ENCODE results near the gene ZNF787. TPM values are rescaled to one million over a fixed set of nuclear protein-coding genes. Genes with fewer than 3 reads are reported as not detected.
"Not testable (repeated sequence)": the region's sequence is repeated elsewhere in the genome, so short reads cannot be mapped to it uniquely, and the experiment has no call there.

The ZNF787 gene
- total RNA-seq, 2 experiments from 2014 or later = 30.0 to 31.1 TPM

- H3K4me3 Mint-ChIP-seq = no peak overlapping the region
- H3K27me3 Mint-ChIP-seq = no peaks in the 10 kb centered on the region
- no peak overlapping the region for H3K27ac Mint-ChIP-seq
- H3K36me3 Mint-ChIP-seq (ENCODE audit: low read depth) = peaks cover 7% of the 10 kb centered on the region
- H3K9me3 Mint-ChIP-seq = no peaks in the 10 kb centered on the region
- peaks cover 35% of the 10 kb centered on the region for H3K4me1 Mint-ChIP-seq
- CTCF ChIA-PET = no interaction called here
- POLR2A ChIA-PET = no interaction called here
- no peak for DNase-seq
Observed at GRCh38 chr19:56114051-56114777, 6.9 kb downstream of the ZNF787 start.

GRCh38 chr19:56113074-56113632, 7.9 kb downstream of the ZNF787 start:
- Mint-ChIP-seq H3K4me3 (no peak overlapping the region), H3K36me3 (ENCODE audit: low read depth) (peaks cover 3% of the 10 kb centered on the region), H3K4me1 (peaks cover 32% of the 10 kb centered on the region), H3K27ac (peak overlapping the region; percentile 21), H3K27me3 (no peaks in the 10 kb centered on the region), H3K9me3 (no peaks in the 10 kb centered on the region)
- no peak for DNase-seq
- POLR2A ChIA-PET = no interaction called here
- CTCF ChIA-PET = no interaction called here

DNA sequence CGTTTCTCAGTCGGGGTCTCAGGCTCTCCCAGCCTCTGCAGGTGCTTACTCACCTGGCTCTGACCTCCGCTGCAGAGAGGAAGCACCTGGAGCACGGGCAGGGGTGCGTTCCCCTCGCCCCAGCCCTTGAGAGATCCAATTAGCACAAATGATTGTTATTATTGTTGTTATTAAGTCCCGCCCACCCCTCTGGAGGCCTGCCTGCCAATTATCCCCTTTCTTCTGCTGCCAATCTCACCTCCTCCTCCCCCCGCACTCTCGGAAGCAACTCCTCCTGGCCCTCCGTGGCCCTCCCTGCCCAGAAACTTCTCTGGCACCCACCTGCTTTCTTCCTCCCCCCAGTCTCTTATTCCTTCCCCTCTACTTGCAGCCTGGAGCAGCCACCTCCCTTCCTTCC, 8.8 kb downstream of the ZNF787 start:
- H3K4me1 Mint-ChIP-seq = peaks cover 29% of the 10 kb centered on the region

DNA sequence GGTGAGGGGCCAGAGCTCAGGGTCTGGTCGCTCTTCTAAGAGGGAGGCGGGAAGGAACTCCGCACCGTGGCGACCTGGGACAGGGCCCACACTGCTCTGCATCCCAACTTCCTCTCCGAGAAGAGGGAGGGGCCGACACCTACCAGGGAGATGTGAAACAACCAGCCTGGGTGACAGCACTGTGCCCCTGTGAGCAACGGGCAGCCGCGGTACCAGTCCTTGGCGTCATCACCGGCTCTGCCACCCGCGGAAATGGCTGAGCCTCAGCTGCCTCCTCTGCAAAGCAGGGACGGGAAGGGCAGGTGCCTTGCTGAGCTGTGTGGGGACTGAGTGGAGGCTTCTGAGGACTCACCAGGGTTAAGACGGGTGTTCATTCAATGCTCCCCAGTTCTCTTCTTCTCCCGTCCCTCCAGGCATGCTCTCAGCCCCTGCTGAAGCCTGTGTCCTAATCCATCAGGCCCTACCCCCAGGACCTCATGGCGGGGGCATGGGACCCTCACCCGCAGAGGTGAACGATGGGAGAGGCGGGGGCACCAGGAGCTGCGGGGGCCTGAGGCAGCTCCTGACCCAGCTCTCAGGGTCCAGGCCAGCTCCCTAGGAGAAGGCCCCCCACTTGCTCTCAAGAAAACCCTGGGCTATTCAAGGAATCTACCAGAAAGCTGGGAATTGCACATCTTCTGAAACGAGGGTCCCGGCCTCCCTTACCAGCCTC, 9.3 kb downstream of the ZNF787 start:
- no peaks in the 10 kb centered on the region for H3K27me3 Mint-ChIP-seq
- no peak overlapping the region for H3K27ac Mint-ChIP-seq
- peaks cover 3% of the 10 kb centered on the region for H3K36me3 Mint-ChIP-seq (ENCODE audit: low read depth)
- no peaks in the 10 kb centered on the region for H3K9me3 Mint-ChIP-seq
- ChIA-PET POLR2A (interaction anchor here (0.7 to 1.9 kb wide), 2 partner anchors 9 to 29 kb away, joined by 4 to 9 read pairs; partner anchors contain the start of genes ZNF444 and ZNF787), CTCF (no interaction called here)
- H3K4me3 Mint-ChIP-seq = no peak overlapping the region
- peaks cover 31% of the 10 kb centered on the region for H3K4me1 Mint-ChIP-seq
- peak; percentile 41 for DNase-seq

More for the DNA sequence above, 8.8 kb downstream of the ZNF787 start:
- H3K27ac Mint-ChIP-seq = no peak overlapping the region
- no peaks in the 10 kb centered on the region for H3K9me3 Mint-ChIP-seq
- ChIA-PET CTCF (no interaction called here), POLR2A (interaction anchor here (0.7 to 1.9 kb wide), 2 partner anchors 9 to 29 kb away, joined by 4 to 9 read pairs; partner anchors contain the start of genes ZNF444 and ZNF787)
- no peak for DNase-seq
- no peaks in the 10 kb centered on the region for H3K27me3 Mint-ChIP-seq
- peaks cover 3% of the 10 kb centered on the region for H3K36me3 Mint-ChIP-seq (ENCODE audit: low read depth)
- H3K4me3 Mint-ChIP-seq = no peak overlapping the region

DNA sequence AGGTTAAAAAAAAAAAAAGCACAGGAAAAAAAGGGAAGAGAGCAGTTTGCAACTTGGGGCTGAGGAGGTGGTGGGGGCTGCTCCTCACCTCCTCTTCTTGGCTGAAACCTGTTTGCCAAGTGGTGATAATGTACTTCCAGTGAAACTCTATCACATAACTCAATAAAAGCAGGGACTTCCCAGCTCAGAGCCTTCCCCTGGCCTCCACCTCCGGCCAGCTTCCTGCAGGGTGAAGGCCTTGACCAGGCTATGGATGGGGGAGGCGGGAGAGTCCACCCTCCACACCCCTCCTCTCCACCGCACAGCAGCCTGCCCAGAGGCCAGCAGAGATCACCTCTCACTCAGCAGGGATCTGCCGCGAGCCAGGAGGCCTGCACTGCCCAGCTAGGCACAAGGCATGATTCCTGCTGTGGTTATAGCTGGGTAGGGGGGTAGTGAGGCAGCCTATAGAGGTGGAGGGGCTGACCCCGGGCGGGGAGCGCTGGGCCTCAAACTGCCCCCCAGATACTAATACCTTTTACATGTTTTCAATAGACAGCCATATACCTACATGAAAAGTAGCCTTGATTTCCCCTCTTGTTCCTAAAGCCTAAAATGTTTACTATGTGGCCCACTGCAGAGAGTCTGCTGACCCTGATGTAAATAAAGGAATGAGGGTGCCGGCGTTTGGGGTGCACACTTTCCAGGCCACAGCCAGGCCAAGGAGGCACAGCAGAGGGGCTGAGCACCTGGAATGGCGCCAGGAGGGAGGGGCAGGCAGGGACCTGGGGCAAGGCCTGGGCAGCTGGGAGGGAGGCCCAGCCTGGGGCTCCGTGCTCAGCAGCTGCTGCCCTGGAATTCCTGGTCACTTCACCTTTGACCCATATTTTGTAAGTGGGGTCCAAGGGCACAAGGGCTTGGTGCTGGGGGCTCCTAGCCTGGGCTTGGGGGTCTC, 10.3 kb downstream of the ZNF787 start:
- DNase-seq = no peak
- H3K36me3 Mint-ChIP-seq (ENCODE audit: low read depth) = peaks cover 5% of the 10 kb centered on the region
- POLR2A ChIA-PET = interaction anchor here (1.9 kb wide), 1 partner anchor 10 kb away, joined by 9 read pairs; the partner anchor contains the start of gene ZNF787
- peaks cover 32% of the 10 kb centered on the region for H3K4me1 Mint-ChIP-seq
- CTCF ChIA-PET = no interaction called here
- H3K27me3 Mint-ChIP-seq = no peaks in the 10 kb centered on the region
- no peak overlapping the region for H3K27ac Mint-ChIP-seq
- H3K4me3 Mint-ChIP-seq = no peak overlapping the region
- H3K9me3 Mint-ChIP-seq = no peaks in the 10 kb centered on the region

GRCh38 chr19:56109226-56109625, 11.9 kb downstream of the ZNF787 start:
- H3K27me3 Mint-ChIP-seq = no peaks in the 10 kb centered on the region
- H3K36me3 Mint-ChIP-seq (ENCODE audit: low read depth) = peaks cover 3% of the 10 kb centered on the region
- no peaks in the 10 kb centered on the region for H3K9me3 Mint-ChIP-seq
- no peak for DNase-seq
- ChIA-PET POLR2A (no interaction called here), CTCF (no interaction called here)
- no peak overlapping the region for H3K4me3 Mint-ChIP-seq
- peaks cover 30% of the 10 kb centered on the region for H3K4me1 Mint-ChIP-seq
- H3K27ac Mint-ChIP-seq = no peak overlapping the region

DNA sequence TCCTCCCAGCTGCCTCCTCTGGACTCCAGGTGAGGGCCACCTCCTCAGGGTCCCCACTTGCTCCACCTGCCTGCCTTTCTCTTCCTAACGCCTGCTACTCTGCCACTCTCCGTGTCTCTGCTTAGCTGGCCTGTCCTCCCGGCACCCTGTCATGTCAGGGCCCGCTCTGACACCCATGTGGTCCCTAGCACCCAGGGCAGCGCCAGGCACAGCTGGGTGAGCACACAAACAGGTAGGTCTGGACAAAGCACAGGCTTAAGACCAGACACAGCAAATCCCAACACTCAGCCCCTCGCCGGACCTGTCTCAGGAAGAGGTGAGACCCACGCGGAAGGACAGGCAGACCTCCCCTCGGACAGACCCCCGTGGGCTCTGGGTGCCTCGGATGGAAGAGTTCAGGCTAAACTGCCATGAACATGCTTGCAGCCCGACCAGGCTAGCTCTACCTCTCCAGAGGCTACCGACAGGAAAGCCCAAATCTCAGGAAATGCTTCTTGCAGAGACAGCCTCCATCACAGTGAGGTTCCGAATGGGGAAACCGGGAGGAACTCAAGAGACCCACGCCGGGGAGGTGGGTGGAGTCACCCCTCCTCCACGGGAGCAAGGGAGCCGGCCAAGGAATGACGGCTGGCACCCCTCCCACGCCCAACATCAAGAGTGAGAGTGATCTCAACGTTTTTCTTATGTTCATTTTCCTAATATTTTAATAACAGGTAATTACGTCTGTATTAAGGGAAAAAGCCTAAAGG, 12.5 kb downstream of the ZNF787 start:
- ChIA-PET POLR2A (interaction anchor here (1.0 kb wide), 1 partner anchor 12 kb away, joined by 3 read pairs; the partner anchor contains the start of gene ZNF787), CTCF (no interaction called here)
- Mint-ChIP-seq H3K27ac (no peak overlapping the region), H3K4me3 (no peak overlapping the region), H3K9me3 (no peaks in the 10 kb centered on the region), H3K4me1 (peaks cover 26% of the 10 kb centered on the region), H3K36me3 (ENCODE audit: low read depth) (peaks cover 3% of the 10 kb centered on the region), H3K27me3 (no peaks in the 10 kb centered on the region)
- DNase-seq = no peak

DNA sequence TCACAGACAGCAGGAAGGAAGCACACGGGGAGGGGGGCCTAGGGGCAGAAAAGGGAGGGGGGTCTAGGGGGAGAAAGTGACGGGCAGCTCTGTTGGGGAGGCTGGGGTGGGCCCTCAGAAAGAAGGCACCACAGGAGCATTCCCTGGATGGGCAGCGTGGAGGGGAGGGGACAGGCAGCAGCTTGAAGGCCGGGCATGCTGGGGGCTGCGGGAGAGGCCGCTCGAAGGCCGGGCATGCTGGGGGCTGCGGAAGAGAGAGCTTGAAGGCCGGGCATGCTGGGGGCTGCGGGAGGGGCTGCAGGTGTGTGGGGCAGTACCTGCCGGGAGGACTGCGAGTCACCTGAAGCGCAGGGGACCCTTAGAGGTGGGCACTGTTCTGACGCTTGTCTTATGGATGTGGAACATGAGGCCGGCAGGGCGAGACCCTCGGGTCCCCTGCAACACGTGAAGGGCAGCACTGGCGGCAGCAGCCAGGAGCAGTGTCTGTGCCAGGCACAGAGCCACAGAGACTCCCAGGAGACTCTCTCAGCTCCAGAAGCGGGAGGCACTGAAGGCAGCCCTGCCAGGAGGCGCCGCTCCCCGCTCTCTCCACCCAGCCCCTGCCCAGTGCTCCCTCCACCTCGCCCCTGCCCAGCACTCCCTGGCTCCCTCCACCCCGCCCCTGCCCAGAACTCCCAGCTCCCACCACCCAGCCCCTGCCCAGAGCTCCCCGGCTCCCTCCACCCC, 13.3 kb downstream of the ZNF787 start:
- ChIA-PET CTCF (no interaction called here), POLR2A (interaction anchor here (1.0 kb wide), 1 partner anchor 13 kb away, joined by 3 read pairs; the partner anchor contains the start of gene ZNF787)
- DNase-seq = no peak
- Mint-ChIP-seq H3K36me3 (ENCODE audit: low read depth) (peaks cover 3% of the 10 kb centered on the region), H3K4me3 (no peak overlapping the region), H3K4me1 (peaks cover 20% of the 10 kb centered on the region), H3K9me3 (no peaks in the 10 kb centered on the region), H3K27ac (no peak overlapping the region), H3K27me3 (no peaks in the 10 kb centered on the region)

DNA sequence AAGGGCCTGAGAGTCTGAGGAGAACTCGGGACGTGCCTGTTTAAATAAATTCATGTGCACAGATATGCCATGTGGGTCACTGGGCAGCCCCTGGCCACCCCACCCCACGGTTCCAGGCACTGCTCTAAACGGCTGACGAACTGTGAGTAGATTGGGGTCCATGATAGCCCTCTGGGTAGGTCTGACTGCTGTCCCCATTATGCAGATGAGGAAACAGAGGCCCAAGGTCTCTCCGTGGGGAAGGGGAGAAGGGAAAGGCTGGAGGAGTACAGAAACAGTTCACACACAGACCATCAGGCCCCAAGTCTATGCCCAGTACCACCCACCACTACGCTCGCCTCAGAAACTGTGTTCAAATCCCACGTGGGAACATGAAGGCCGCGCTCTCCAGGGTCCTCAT, 14.1 kb downstream of the ZNF787 start:
- CTCF ChIA-PET = no interaction called here
- Mint-ChIP-seq H3K4me3 (no peak overlapping the region), H3K36me3 (ENCODE audit: low read depth) (peaks cover 5% of the 10 kb centered on the region), H3K27me3 (no peaks in the 10 kb centered on the region), H3K4me1 (peaks cover 14% of the 10 kb centered on the region), H3K9me3 (no peaks in the 10 kb centered on the region), H3K27ac (no peak overlapping the region)
- no peak for DNase-seq
- POLR2A ChIA-PET = no interaction called here

- Mint-ChIP-seq H3K4me3 (no peak overlapping the region), H3K9me3 (no peaks in the 10 kb centered on the region), H3K4me1 (peaks cover 16% of the 10 kb centered on the region), H3K27me3 (no peaks in the 10 kb centered on the region), H3K27ac (no peak overlapping the region), H3K36me3 (ENCODE audit: low read depth) (peaks cover 8% of the 10 kb centered on the region)
- no peak for DNase-seq
- ChIA-PET POLR2A (no interaction called here), CTCF (interaction anchor here (1.2 kb wide), 1 partner anchor 26 kb away, joined by 4 read pairs; no protein-coding TSS in a partner anchor)
Observed at GRCh38 chr19:56106397-56106849, 14.7 kb downstream of the ZNF787 start.

- peaks cover 13% of the 10 kb centered on the region for H3K36me3 Mint-ChIP-seq (ENCODE audit: low read depth)
- peaks cover 16% of the 10 kb centered on the region for H3K4me1 Mint-ChIP-seq
- H3K27me3 Mint-ChIP-seq, DNase-seq, H3K9me3 Mint-ChIP-seq, H3K4me3 Mint-ChIP-seq, H3K27ac Mint-ChIP-seq, POLR2A ChIA-PET: not testable (repeated sequence)
- CTCF ChIA-PET = interaction anchor here (0.9 to 1.2 kb wide), 3 partner anchors 21 to 228 kb away, joined by 3 to 4 read pairs (median 3); no protein-coding TSS in a partner anchor
Observed at GRCh38 chr19:56105831-56106396, 15.2 kb downstream of the ZNF787 start.

All from activated CD4-positive, alpha-beta memory T cell treated with anti-CD3 and anti-CD28 coated beads, Interleukin-2, amount 10 ng/mL, durations not matched to agents 7 days and 5 days (primary cell).